Measurements from ENCODE around the gene SLC8A3.
A peak's percentile ranks its signal among the peaks of the same experiment; 100 is the strongest.

Gene SLC8A3

GRCh38 chr14:70113211-70113610 is 75.5 kb downstream of the SLC8A3 start:
- FAIRE-seq (no peak), DNase-seq (ENCODE audit: insufficient read length) (no peak)
- TF ChIP-seq TAF1 (IDR thresholded peaks at IDR 0.05; ENCODE audit: borderline replicate concordance, low read depth, low read length) (no peak), POLR2A (IDR thresholded peaks at IDR 0.05; ENCODE audit: low read depth, low read length) (no peak), POLR2AphosphoS5 (IDR thresholded peaks at IDR 0.05; ENCODE audit: low read depth, low read length) (no peak)

- TF ChIP-seq POLR2A (IDR thresholded peaks at IDR 0.05; ENCODE audit: low read depth, low read length) (no peak), POLR2AphosphoS5 (IDR thresholded peaks at IDR 0.05; ENCODE audit: low read depth, low read length) (no peak), TAF1 (IDR thresholded peaks at IDR 0.05; ENCODE audit: borderline replicate concordance, low read depth, low read length) (no peak)
- FAIRE-seq (no peak), DNase-seq (ENCODE audit: insufficient read length) (no peak)
These were observed 80.3 kb downstream of the SLC8A3 start for GRCh38 chr14:70108419-70108818.

DNA sequence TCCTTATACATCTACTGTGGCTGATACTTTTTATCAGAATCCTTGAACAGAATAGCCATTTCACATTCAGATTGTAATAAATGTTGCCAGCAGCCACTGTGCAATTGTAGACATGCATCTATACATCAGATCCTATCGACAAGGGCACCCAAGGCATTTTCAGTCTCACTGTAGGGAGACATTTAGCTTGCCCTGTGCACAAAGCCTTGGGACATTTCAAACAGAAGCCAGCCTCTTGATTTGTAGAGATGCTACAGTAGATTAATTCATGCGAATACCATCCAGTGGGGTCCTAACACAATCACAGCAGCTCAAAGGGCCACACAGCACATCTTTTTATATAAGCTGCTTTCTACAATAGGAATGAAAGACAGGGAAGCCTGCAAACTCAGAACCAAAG is 81.4 kb downstream of the SLC8A3 start:
- TF ChIP-seq POLR2A (IDR thresholded peaks at IDR 0.05; ENCODE audit: low read depth, low read length) (no peak), TAF1 (IDR thresholded peaks at IDR 0.05; ENCODE audit: borderline replicate concordance, low read depth, low read length) (no peak), POLR2AphosphoS5 (IDR thresholded peaks at IDR 0.05; ENCODE audit: low read depth, low read length) (no peak)
- DNase-seq (ENCODE audit: insufficient read length) (no peak), FAIRE-seq (no peak)

DNA sequence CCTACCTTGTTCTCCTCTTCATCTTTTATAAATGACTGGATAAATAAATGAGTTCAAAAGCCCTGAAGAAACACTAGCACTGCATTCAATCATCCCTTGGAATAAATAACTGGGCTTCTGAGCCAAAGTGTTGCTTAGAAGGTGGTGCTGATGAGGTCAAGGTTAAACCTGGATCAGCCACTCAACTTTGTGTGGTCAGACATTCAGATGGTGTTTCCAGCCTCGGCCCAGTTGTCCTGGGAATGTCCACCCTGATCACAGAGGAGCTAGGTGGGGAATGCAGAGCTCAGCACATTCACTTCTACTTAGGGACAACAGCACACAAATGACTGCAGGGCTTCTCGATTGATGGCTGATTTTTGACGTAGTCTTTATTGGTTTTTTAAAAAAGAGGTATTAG is 88.7 kb downstream of the SLC8A3 start:
- FAIRE-seq (no peak), DNase-seq (ENCODE audit: insufficient read length) (no peak)
- TF ChIP-seq TAF1 (IDR thresholded peaks at IDR 0.05; ENCODE audit: borderline replicate concordance, low read depth, low read length) (no peak), POLR2AphosphoS5 (IDR thresholded peaks at IDR 0.05; ENCODE audit: low read depth, low read length) (no peak), POLR2A (IDR thresholded peaks at IDR 0.05; ENCODE audit: low read depth, low read length) (no peak)

- no peak for DNase-seq (ENCODE audit: insufficient read length)
- no peak for FAIRE-seq
- TF ChIP-seq POLR2A (IDR thresholded peaks at IDR 0.05; ENCODE audit: low read depth, low read length), result no peak
- TF ChIP-seq TAF1 (IDR thresholded peaks at IDR 0.05; ENCODE audit: borderline replicate concordance, low read depth, low read length), result no peak
- no peak for TF ChIP-seq POLR2AphosphoS5 (IDR thresholded peaks at IDR 0.05; ENCODE audit: low read depth, low read length)
These were observed 90.4 kb downstream of the SLC8A3 start for GRCh38 chr14:70098250-70098809.

DNA sequence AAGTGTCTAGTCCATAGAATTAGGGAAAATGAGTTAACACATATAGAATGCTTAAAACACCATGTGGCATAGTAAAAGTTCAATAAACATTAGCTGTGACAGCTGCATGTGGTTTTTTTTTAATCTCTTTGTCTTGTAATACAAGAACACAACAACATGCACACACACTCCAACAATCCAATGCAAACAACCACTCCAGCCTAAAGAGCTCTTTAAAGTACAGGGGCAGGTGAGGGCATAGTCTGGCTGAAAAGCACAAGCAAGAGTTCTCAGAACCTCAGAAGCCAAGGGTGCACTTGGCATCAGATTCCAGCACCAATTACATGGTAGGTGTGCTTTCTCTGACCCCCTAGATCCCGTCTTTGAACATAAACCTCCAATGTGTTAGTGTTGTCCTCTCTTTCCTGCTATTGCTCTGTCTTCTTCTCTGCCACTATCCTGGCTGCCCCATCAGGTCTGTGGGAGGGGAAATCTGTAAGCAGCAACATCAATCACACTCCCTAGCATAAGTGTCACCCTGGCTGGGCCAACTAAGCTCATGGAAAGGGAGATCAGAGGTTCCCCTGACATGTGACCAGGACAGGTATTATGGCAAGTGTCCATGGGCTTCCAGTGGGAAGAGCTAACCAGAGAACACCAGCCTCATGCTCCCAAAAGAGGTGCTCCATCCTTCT is 91.0 kb downstream of the SLC8A3 start:
- FAIRE-seq (no peak), DNase-seq (ENCODE audit: insufficient read length) (no peak)
- TF ChIP-seq POLR2AphosphoS5 (IDR thresholded peaks at IDR 0.05; ENCODE audit: low read depth, low read length), result no peak
- TF ChIP-seq TAF1 (IDR thresholded peaks at IDR 0.05; ENCODE audit: borderline replicate concordance, low read depth, low read length), result no peak
- TF ChIP-seq POLR2A (IDR thresholded peaks at IDR 0.05; ENCODE audit: low read depth, low read length), result no peak

GRCh38 chr14:70096866-70097265 is 91.9 kb downstream of the SLC8A3 start:
- TF ChIP-seq TAF1 (IDR thresholded peaks at IDR 0.05; ENCODE audit: borderline replicate concordance, low read depth, low read length) (no peak), POLR2A (IDR thresholded peaks at IDR 0.05; ENCODE audit: low read depth, low read length) (no peak), POLR2AphosphoS5 (IDR thresholded peaks at IDR 0.05; ENCODE audit: low read depth, low read length) (no peak)
- DNase-seq (ENCODE audit: insufficient read length), result no peak
- no peak for FAIRE-seq

DNA sequence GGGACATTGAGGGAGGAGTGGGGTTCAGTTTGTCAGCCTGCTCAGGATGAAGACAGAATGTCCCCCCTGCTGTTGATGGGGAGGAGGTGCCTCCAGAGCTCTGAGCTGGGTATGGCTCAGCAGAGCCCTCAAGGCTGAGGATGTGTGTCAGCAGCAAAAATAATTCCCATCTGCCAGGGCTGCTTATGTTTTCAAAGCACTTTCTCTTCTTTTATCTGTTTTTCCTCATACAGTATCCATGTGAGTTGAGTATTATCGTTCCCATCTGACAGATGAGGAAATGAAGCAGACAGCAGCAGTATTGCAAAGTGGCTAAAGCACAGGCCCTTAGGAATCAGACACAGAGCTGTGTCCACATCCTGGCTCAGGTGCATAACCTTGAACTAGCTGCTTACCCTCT is 94.1 kb downstream of the SLC8A3 start:
- FAIRE-seq (no peak), DNase-seq (ENCODE audit: insufficient read length) (no peak)
- TF ChIP-seq POLR2A (IDR thresholded peaks at IDR 0.05; ENCODE audit: low read depth, low read length), result no peak
- TF ChIP-seq POLR2AphosphoS5 (IDR thresholded peaks at IDR 0.05; ENCODE audit: low read depth, low read length), result no peak
- TF ChIP-seq TAF1 (IDR thresholded peaks at IDR 0.05; ENCODE audit: borderline replicate concordance, low read depth, low read length), result no peak

- FAIRE-seq (no peak), DNase-seq (ENCODE audit: insufficient read length) (no peak)
These were observed 94.6 kb downstream of the SLC8A3 start for GRCh38 chr14:70094106-70094505.

DNA sequence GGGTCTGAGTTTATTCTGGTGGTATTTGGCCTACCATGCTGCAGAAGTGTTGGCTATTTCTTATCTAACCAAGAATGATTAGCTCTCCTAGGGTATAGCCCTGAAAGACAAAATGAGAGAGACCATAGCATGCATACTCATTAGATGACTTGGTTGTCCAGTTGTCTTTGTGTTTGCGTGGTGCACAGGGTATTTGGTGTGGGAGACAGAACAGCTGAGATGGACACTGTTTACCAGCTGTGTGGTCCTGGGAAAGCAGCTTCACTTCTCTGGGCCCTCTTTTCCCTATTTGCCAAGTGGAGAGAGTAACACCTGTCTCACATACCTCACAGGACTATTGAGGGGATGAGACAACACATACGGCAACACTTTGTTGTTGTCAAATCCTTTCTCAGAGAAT is 95.6 kb downstream of the SLC8A3 start:
- DNase-seq (ENCODE audit: insufficient read length) (no peak), FAIRE-seq (no peak)
- TF ChIP-seq POLR2A (IDR thresholded peaks at IDR 0.05; ENCODE audit: low read depth, low read length) (no peak), TAF1 (IDR thresholded peaks at IDR 0.05; ENCODE audit: borderline replicate concordance, low read depth, low read length) (no peak), POLR2AphosphoS5 (IDR thresholded peaks at IDR 0.05; ENCODE audit: low read depth, low read length) (no peak)

More at GRCh38 chr14:70094106-70094505, 94.6 kb downstream of the SLC8A3 start:
- no peak for TF ChIP-seq POLR2A (IDR thresholded peaks at IDR 0.05; ENCODE audit: low read depth, low read length)
- no peak for TF ChIP-seq POLR2AphosphoS5 (IDR thresholded peaks at IDR 0.05; ENCODE audit: low read depth, low read length)
- TF ChIP-seq TAF1 (IDR thresholded peaks at IDR 0.05; ENCODE audit: borderline replicate concordance, low read depth, low read length), result no peak

GRCh38 chr14:70087380-70087697 is 101.4 kb downstream of the SLC8A3 start:
- no peak for FAIRE-seq
- TF ChIP-seq POLR2AphosphoS5 (IDR thresholded peaks at IDR 0.05; ENCODE audit: low read depth, low read length) (no peak), POLR2A (IDR thresholded peaks at IDR 0.05; ENCODE audit: low read depth, low read length) (no peak), TAF1 (IDR thresholded peaks at IDR 0.05; ENCODE audit: borderline replicate concordance, low read depth, low read length) (no peak)
- no peak for DNase-seq (ENCODE audit: insufficient read length)

DNA sequence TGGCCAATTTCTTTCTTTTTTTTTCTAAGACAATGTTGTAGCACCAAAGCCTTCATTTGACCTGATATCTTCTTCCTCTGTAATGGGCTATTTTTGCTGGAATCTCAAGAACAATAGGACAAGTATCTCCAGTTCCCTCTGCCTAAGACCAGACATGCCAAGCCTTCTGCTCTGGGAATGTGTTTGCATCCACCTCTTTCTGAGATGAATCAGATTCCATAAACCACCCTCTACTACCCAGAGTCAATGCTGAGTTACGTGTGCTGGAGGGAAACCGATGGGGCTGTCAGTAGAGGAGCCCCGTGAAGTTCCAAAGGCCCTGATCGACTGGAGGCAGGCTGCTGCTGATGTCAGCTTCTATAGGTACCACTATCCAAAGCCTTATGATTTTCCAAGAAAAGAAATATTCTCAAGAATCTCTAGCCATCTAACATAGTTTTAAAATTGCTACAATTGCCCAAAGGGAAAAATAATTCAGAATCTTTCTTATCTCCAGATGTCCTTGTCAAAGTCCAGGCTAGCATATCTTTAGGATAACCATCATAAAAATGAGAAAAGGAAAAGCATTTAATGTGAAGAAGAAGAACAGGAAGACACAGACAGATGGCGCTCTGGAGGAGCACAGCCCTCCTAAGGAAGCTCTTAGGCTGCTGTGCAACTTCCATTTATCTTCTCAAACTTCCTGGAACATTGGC is 101.9 kb downstream of the SLC8A3 start:
- FAIRE-seq, result peak; percentile 33
- TF ChIP-seq POLR2AphosphoS5 (IDR thresholded peaks at IDR 0.05; ENCODE audit: low read depth, low read length) (no peak), TAF1 (IDR thresholded peaks at IDR 0.05; ENCODE audit: borderline replicate concordance, low read depth, low read length) (no peak), POLR2A (IDR thresholded peaks at IDR 0.05; ENCODE audit: low read depth, low read length) (no peak)
- DNase-seq (ENCODE audit: insufficient read length), result no peak

All from GM12892 (cell line).